ENCODE results near the gene PSMD9. TPM values are rescaled to one million over a fixed set of nuclear protein-coding genes. Genes with fewer than 3 reads are reported as not detected.

PSMD9 gene
- total and polyA plus RNA-seq, 10 of the 15 experiments (the other 5 are each of a cell fraction or from before 2014, with no cell fraction given): 14.6 to 152 (median 58.1) TPM

GRCh38 chr12:121872546-121873215 lies 15.9 kb upstream of the PSMD9 start (continued):
- no peak for TF ChIP-seq PRDM15 (CRISPR knock-in tag; IDR thresholded peaks at IDR 0.05)
- no peak for TF ChIP-seq POLR2AphosphoS2 (IDR thresholded peaks at IDR 0.05; ENCODE audit: low read depth, low read length)

GRCh38 chr12:121873216-121873569 lies 15.4 kb upstream of the PSMD9 start:
- no TSS peak for BruUV-seq (replicated peaks)
- Histone ChIP-seq H3K4me3 (no peak overlapping the region), H3K79me2 (ENCODE audit: control insufficient read depth, insufficient read depth, low read length) (no peaks in the 10 kb centered on the region), H3K9ac (ENCODE audit: control insufficient read depth, insufficient read depth, low read length) (no peak overlapping the region), H2AFZ (ENCODE audit: control insufficient read depth, low read depth, low read length) (no peak overlapping the region), H4K20me1 (ENCODE audit: control insufficient read depth, insufficient read depth) (no peaks in the 10 kb centered on the region), H3K4me1 (ENCODE audit: control insufficient read depth, insufficient read depth, low read length) (no peaks in the 10 kb centered on the region), H3K27ac (ENCODE audit: control insufficient read depth, insufficient read depth) (no peak overlapping the region), H3K4me2 (ENCODE audit: control insufficient read depth, insufficient read depth) (no peak overlapping the region), H3K36me3 (ENCODE audit: control insufficient read depth in 2 of 2, insufficient read depth in 2 of 2, low read length in 1 of 2) (no peaks in the 10 kb centered on the region), H3K9me3 (replicated peaks; ENCODE audit: control insufficient read depth, insufficient read depth, low read length) (no peaks in the 10 kb centered on the region), H3K27me3 (replicated peaks in 1 of 2; ENCODE audit: control insufficient read depth in 2 of 2, insufficient read depth in 2 of 2, low read length in 1 of 2) (no peaks in the 10 kb centered on the region)
- WGBS (ENCODE audit: insufficient coverage, insufficient replicate concordance, low lambda C conversion rate, missing lambda C conversion rate): 86% methylated on average over 6 of the region's 6 CpGs
- FAIRE-seq: no peak
- ChIA-PET POLR2A (no interaction called here), RAD21 (ENCODE audit: unreplicated experiment) (no interaction called here), SMC1A (ENCODE audit: uncharacterized antibody, unreplicated experiment) (no interaction called here), CTCF (no interaction called here)
- intact Hi-C loops (cut with micrococcal nuclease; ENCODE audit: unreplicated experiment): no loop called here
- no peak for ATAC-seq
- DNase-seq (ENCODE audit: low read depth, low spot score): no peak
- TF ChIP-seq ZNF622 (IDR thresholded peaks at IDR 0.05) (no peak), FOXK2 (IDR thresholded peaks at IDR 0.05) (no peak), CHD1 (IDR thresholded peaks at IDR 0.05; ENCODE audit: low read depth, low read length) (no peak), HDAC6 (IDR thresholded peaks at IDR 0.05; ENCODE audit: unreplicated experiment) (no peak), RBBP5 (conservative IDR thresholded peaks at IDR 0.05) (no peak), SUZ12 (IDR thresholded peaks at IDR 0.05; ENCODE audit: unreplicated experiment) (no peak), NBN (IDR thresholded peaks at IDR 0.05) (no peak), NR2C1 (IDR thresholded peaks at IDR 0.05) (no peak)
- in situ Hi-C loops (cut with MboI): no loop called here

Data from GM12878 (cell line).